ENCODE measurements around the gene UBR2. TPM values are rescaled to one million over a fixed set of nuclear protein-coding genes. Genes with fewer than 3 reads are reported as not detected.

Gene UBR2
- total RNA-seq, 1 donor from 2014 or later = 39.6 TPM

DNA sequence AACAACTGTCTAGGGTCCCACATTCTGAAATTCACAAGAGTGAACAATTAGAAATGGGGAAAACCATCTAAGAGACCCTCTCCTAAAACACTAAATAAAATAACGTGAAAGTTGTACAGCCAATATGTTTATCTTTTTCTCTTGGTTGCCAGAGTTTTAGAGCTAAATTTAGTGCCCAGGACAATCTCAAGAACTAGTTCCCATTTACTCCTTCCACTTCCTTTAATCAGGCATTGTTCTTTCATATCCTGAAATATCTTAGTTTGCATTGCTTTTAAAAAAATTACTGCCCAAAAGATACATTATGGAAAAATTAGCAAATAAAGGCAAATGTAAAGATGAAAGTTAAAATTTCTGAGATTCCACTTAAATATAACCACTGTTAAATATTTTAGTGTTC lies 33.1 kb upstream of the UBR2 start:
- Histone ChIP-seq H3K36me3 (no peaks in the 10 kb centered on the region), H3K4me3 (no peak overlapping the region), H3K4me1 (no peaks in the 10 kb centered on the region), H3K27me3 (ENCODE audit: low read depth) (no peaks in the 10 kb centered on the region), H3K9me3 (no peaks in the 10 kb centered on the region), H3K27ac (no peak overlapping the region)
- DNase-seq = no peak
- ATAC-seq = no peak
- TF ChIP-seq CTCF (IDR thresholded peaks at IDR 0.05) = no peak
- intact Hi-C loops (cut with DNase I) = no loop called here

- ATAC-seq (peak; percentile 65), DNase-seq (no peak)
- H3K27me3 ChIP-seq (ENCODE audit: low read depth) = no peaks in the 10 kb centered on the region
- intact Hi-C loops (cut with DNase I) = no loop called here
- no peak overlapping the region for H3K27ac ChIP-seq
- H3K9me3 ChIP-seq = no peaks in the 10 kb centered on the region
- no peak overlapping the region for H3K4me3 ChIP-seq
- peak; percentile 87 for TF ChIP-seq CTCF (IDR thresholded peaks at IDR 0.05)
- no peaks in the 10 kb centered on the region for H3K4me1 ChIP-seq
- H3K36me3 ChIP-seq = no peaks in the 10 kb centered on the region
Measured at GRCh38 chr6:42532038-42532669, 31.7 kb upstream of the UBR2 start.

- H3K4me3 ChIP-seq = no peak overlapping the region
- no peaks in the 10 kb centered on the region for H3K9me3 ChIP-seq
- H3K36me3 ChIP-seq = no peaks in the 10 kb centered on the region
- H3K4me1 ChIP-seq = no peaks in the 10 kb centered on the region
- intact Hi-C loops (cut with DNase I) = no loop called here
- ATAC-seq = no peak
- no peaks in the 10 kb centered on the region for H3K27me3 ChIP-seq (ENCODE audit: low read depth)
- no peak for TF ChIP-seq CTCF (IDR thresholded peaks at IDR 0.05)
- H3K27ac ChIP-seq = no peak overlapping the region
- DNase-seq = no peak
Measured at GRCh38 chr6:42533794-42534193, 30.0 kb upstream of the UBR2 start.

GRCh38 chr6:42537536-42537935 lies 26.3 kb upstream of the UBR2 start:
- intact Hi-C loops (cut with DNase I) = no loop called here
- DNase-seq (no peak), ATAC-seq (no peak)
- H3K27ac ChIP-seq = no peak overlapping the region
- no peaks in the 10 kb centered on the region for H3K27me3 ChIP-seq (ENCODE audit: low read depth)
- H3K4me1 ChIP-seq = no peaks in the 10 kb centered on the region
- H3K4me3 ChIP-seq = no peak overlapping the region
- H3K36me3 ChIP-seq = no peaks in the 10 kb centered on the region
- TF ChIP-seq CTCF (IDR thresholded peaks at IDR 0.05) = no peak
- H3K9me3 ChIP-seq = no peaks in the 10 kb centered on the region

DNA sequence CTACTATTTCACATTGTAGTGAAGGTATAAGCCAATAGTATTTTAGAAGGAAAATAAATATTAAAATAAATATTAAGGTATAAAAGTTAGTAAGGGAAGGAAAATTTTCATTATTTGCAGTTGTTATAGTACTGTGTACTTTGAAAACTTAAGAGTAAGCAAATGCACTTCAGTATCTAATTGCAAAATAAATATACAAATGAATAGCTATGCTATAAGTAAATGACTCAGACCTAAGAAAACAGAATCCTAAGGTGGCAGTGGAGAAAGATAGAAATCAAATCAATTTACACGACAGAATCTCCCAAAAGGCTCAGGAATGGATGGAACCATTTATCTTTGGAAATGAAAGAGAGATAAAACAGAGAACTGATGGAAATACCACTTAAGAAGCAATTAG lies 24.7 kb upstream of the UBR2 start:
- Histone ChIP-seq H3K9me3 (no peaks in the 10 kb centered on the region), H3K4me3 (no peak overlapping the region), H3K27ac (no peak overlapping the region), H3K27me3 (ENCODE audit: low read depth) (no peaks in the 10 kb centered on the region), H3K4me1 (no peaks in the 10 kb centered on the region), H3K36me3 (no peaks in the 10 kb centered on the region)
- DNase-seq (no peak), ATAC-seq (no peak)
- intact Hi-C loops (cut with DNase I) = no loop called here
- no peak for TF ChIP-seq CTCF (IDR thresholded peaks at IDR 0.05)
